Non-pigmented ciliary epithelial cell (primary cell): Measurements from ENCODE around the gene KRTAP3-1.

ENCODE experiments used
- DNase-seq: peaks from one replicate; pipeline ENCODE4 v3.0.0-alpha.2; 2010; ENCODE audit warnings: low read depth

The KRTAP3-1 gene

DNA sequence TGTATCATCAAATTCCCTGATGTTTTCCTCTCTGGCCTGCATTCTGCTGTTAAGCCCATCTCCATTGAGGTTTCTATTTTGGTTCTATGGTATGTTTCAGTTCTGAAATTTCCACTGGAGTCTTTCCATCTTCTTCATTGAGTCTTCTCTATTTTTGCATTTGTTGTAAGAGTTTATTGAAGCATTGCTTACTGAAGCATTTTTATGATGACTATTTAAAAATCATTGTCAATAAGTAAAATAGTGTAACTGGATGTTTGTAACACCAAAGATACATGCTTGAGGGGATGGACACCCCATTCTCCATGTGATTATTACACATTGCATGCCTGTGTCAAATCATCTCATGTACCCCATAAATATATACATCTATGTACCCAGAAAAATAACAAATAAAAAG, 33.4 kb downstream of the KRTAP3-1 start:
- no peak for DNase-seq

- no peak for DNase-seq
These were observed 34.6 kb downstream of the KRTAP3-1 start for GRCh38 chr17:40974366-40974765.

- DNase-seq = no peak
These were observed 41.3 kb downstream of the KRTAP3-1 start for GRCh38 chr17:40967582-40967981.

GRCh38 chr17:40966848-40967247, 42.1 kb downstream of the KRTAP3-1 start, which contains the start of gene KRT39:
Gene KRT39, minus strand, starts transcription at chr17:40966948. Its CDS starts 92 bp downstream, at chr17:40966856.
- no peak for DNase-seq

DNA sequence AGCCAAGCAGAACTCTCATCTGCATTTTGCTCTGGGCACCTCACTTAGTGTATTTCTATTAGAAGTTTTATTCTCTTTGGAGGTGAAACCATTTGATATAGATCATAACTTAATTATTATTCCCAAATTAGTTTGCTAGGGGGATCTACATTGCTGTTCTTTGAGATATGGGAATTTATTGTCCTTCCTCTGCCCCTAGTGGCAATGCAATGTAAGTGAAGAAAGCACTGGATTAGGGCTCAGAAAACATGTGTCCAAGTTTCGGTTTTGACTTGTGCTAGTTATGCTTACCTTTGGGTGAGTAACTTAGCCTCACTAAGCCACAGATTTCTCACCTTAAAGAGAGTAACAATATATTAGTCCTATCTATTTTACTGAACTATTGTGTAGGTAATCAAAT, 45.1 kb downstream of the KRTAP3-1 start:
- DNase-seq = no peak

- DNase-seq = no peak
These were observed 46.8 kb downstream of the KRTAP3-1 start for GRCh38 chr17:40962059-40962561.

DNA sequence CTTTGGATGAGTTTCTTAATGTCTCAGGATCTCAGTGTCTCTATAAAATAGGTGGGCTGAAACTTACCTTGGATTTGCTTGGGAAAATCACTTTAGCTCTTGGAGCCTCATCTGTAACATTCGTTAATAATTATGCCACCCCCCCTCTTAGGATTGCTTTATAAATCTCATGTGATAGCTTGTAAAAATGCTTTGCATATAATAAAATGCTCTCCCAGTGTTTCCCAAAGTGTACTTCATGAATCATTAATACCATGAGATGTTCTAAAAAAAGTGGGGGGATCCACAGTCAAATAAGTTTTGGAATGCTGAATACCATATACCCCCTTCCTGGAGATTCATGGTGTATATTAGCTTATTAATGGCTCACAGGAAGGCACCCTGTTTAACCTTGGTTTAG, 47.3 kb downstream of the KRTAP3-1 start:
- DNase-seq = no peak

GRCh38 chr17:40960144-40960543, 48.8 kb downstream of the KRTAP3-1 start:
- DNase-seq = no peak
